ENCODE results near the gene MLN.

MLN gene

GRCh38 chr6:33813990-33814985, 10.5 kb upstream of the MLN start:
- DNase-seq: no peak

- no peak for DNase-seq
Observed at GRCh38 chr6:33813246-33813904, 9.6 kb upstream of the MLN start.

GRCh38 chr6:33812669-33813068, 8.9 kb upstream of the MLN start:
- DNase-seq: peak; percentile 15

GRCh38 chr6:33809594-33809993, 5.8 kb upstream of the MLN start:
- no peak for DNase-seq

- no peak for DNase-seq
Observed at GRCh38 chr6:33808641-33809180, 4.9 kb upstream of the MLN start.

- DNase-seq: no peak
Observed at GRCh38 chr6:33807606-33808005, 3.8 kb upstream of the MLN start.

- DNase-seq: no peak
Observed at GRCh38 chr6:33806841-33807240, 3.0 kb upstream of the MLN start.

- DNase-seq: no peak
Observed at GRCh38 chr6:33802186-33802958, 1.4 kb downstream of the MLN start.

GRCh38 chr6:33801611-33802010, 2.2 kb downstream of the MLN start:
- DNase-seq: no peak

GRCh38 chr6:33800248-33800969, 3.4 kb downstream of the MLN start:
- DNase-seq: no peak

- no peak for DNase-seq
Observed at GRCh38 chr6:33799454-33800113, 4.2 kb downstream of the MLN start.

- DNase-seq: no peak
Observed at GRCh38 chr6:33798343-33798848, 5.4 kb downstream of the MLN start.

GRCh38 chr6:33797626-33798342, 6.0 kb downstream of the MLN start:
- no peak for DNase-seq

- peak; percentile 24 for DNase-seq
Observed at GRCh38 chr6:33794910-33795623, 8.7 kb downstream of the MLN start.

GRCh38 chr6:33792981-33793380, 10.8 kb downstream of the MLN start:
- no peak for DNase-seq

- DNase-seq: no peak
Observed at GRCh38 chr6:33791620-33792019, 12.2 kb downstream of the MLN start.

- DNase-seq: no peak
Observed at GRCh38 chr6:33790910-33791309, 12.9 kb downstream of the MLN start.

GRCh38 chr6:33790379-33790778, 13.4 kb downstream of the MLN start:
- DNase-seq: no peak

GRCh38 chr6:33789550-33789895, 14.3 kb downstream of the MLN start:
- DNase-seq: no peak
